ENCODE results near the gene FRY. TPM values are rescaled to one million over a fixed set of nuclear protein-coding genes. Genes with fewer than 3 reads are reported as not detected.
A peak's percentile ranks its signal among the peaks of the same experiment; 100 is the strongest.

The FRY gene
- polyA plus RNA-seq, 3 donors from 2014 or later, result 1.4 to 2.8 (median 1.4) TPM

- H3K9me3 Mint-ChIP-seq, result peaks cover 0 to 1% (median 0%) of the 10 kb centered on the region in 6 donors
- H3K4me1 Mint-ChIP-seq, result peaks cover 0 to 8% of the 10 kb centered on the region in 2 donors
- DNase-seq, result no peak
- peak overlapping the region in 1 of 6 donors; percentile 52 for H3K27ac Mint-ChIP-seq
- H3K27me3 Mint-ChIP-seq (ENCODE audit: low read depth in 3 of 3), result peaks cover 0 to 1% (median 0%) of the 10 kb centered on the region in 3 donors
- H3K36me3 Mint-ChIP-seq, result no peaks in the 10 kb centered on the region
- no peak overlapping the region for H3K4me3 Mint-ChIP-seq
Observed at GRCh38 chr13:32001769-32002168, 29.8 kb upstream of the FRY start.

GRCh38 chr13:32002873-32003272 lies 28.7 kb upstream of the FRY start:
- Mint-ChIP-seq H3K27me3 (ENCODE audit: low read depth in 3 of 3) (peaks cover 0 to 1% (median 0%) of the 10 kb centered on the region in 3 donors), H3K9me3 (peaks cover 0 to 1% (median 0%) of the 10 kb centered on the region in 6 donors), H3K36me3 (no peaks in the 10 kb centered on the region), H3K4me1 (peaks cover 0 to 8% of the 10 kb centered on the region in 2 donors), H3K27ac (no peak overlapping the region), H3K4me3 (no peak overlapping the region)
- no peak for DNase-seq

- H3K4me1 Mint-ChIP-seq, result no peaks in the 10 kb centered on the region
- peaks cover 0 to 1% (median 0%) of the 10 kb centered on the region in 6 donors for H3K9me3 Mint-ChIP-seq
- H3K27ac Mint-ChIP-seq, result no peak overlapping the region
- H3K4me3 Mint-ChIP-seq, result no peak overlapping the region
- no peaks in the 10 kb centered on the region for H3K36me3 Mint-ChIP-seq
- no peaks in the 10 kb centered on the region for H3K27me3 Mint-ChIP-seq (ENCODE audit: low read depth in 3 of 3)
- no peak for DNase-seq
Observed at GRCh38 chr13:32007494-32007893, 24.1 kb upstream of the FRY start.

GRCh38 chr13:32008518-32009175 lies 22.9 kb upstream of the FRY start:
- Mint-ChIP-seq H3K4me3 (no peak overlapping the region), H3K36me3 (no peaks in the 10 kb centered on the region), H3K27ac (peak overlapping the region in 1 of 6 donors; percentile 9), H3K4me1 (no peaks in the 10 kb centered on the region), H3K9me3 (no peaks in the 10 kb centered on the region), H3K27me3 (ENCODE audit: low read depth in 3 of 3) (no peaks in the 10 kb centered on the region)
- DNase-seq, result no peak

- H3K27me3 Mint-ChIP-seq (ENCODE audit: low read depth in 3 of 3), result no peaks in the 10 kb centered on the region
- H3K4me3 Mint-ChIP-seq, result no peak overlapping the region
- DNase-seq, result no peak
- no peaks in the 10 kb centered on the region for H3K9me3 Mint-ChIP-seq
- H3K27ac Mint-ChIP-seq, result no peak overlapping the region
- no peaks in the 10 kb centered on the region for H3K4me1 Mint-ChIP-seq
- H3K36me3 Mint-ChIP-seq, result no peaks in the 10 kb centered on the region
Observed at GRCh38 chr13:32009362-32009761, 22.2 kb upstream of the FRY start.

DNA sequence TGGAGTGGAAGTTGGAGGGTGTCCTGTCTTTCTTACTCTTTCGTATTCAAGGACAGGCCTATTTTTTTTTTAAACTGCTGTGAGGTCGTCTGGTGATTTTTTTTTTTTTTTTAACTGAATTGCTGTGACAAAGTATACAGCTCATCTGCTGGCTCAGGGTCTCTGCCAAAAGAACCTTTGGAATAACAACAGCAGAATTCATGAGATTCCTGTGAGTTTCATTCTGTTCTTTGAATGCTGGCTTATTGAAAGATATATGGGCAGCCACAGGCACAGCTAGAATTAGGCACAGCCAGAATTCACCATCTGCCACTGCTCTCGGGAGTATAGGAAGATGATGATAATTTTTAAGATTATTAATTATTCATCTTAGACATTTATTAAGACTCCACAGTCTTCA lies 21.4 kb upstream of the FRY start:
- Mint-ChIP-seq H3K36me3 (no peaks in the 10 kb centered on the region), H3K27me3 (ENCODE audit: low read depth in 3 of 3) (no peaks in the 10 kb centered on the region), H3K4me1 (no peaks in the 10 kb centered on the region), H3K27ac (no peak overlapping the region), H3K4me3 (no peak overlapping the region), H3K9me3 (no peaks in the 10 kb centered on the region)
- DNase-seq, result no peak

GRCh38 chr13:32011971-32012370 lies 19.6 kb upstream of the FRY start:
- no peaks in the 10 kb centered on the region for H3K36me3 Mint-ChIP-seq
- H3K9me3 Mint-ChIP-seq, result no peaks in the 10 kb centered on the region
- no peak overlapping the region for H3K4me3 Mint-ChIP-seq
- DNase-seq, result no peak
- H3K27ac Mint-ChIP-seq, result no peak overlapping the region
- no peaks in the 10 kb centered on the region for H3K27me3 Mint-ChIP-seq (ENCODE audit: low read depth in 3 of 3)
- H3K4me1 Mint-ChIP-seq, result no peaks in the 10 kb centered on the region

GRCh38 chr13:32013181-32013580 lies 18.4 kb upstream of the FRY start:
- Mint-ChIP-seq H3K4me3 (no peak overlapping the region), H3K27me3 (ENCODE audit: low read depth in 3 of 3) (no peaks in the 10 kb centered on the region), H3K4me1 (no peaks in the 10 kb centered on the region), H3K27ac (no peak overlapping the region), H3K9me3 (no peaks in the 10 kb centered on the region), H3K36me3 (no peaks in the 10 kb centered on the region)
- DNase-seq, result no peak

GRCh38 chr13:32016119-32016518 lies 15.5 kb upstream of the FRY start:
- Mint-ChIP-seq H3K36me3 (no peaks in the 10 kb centered on the region), H3K27me3 (ENCODE audit: low read depth in 3 of 3) (no peaks in the 10 kb centered on the region), H3K27ac (no peak overlapping the region), H3K9me3 (no peaks in the 10 kb centered on the region), H3K4me1 (no peaks in the 10 kb centered on the region), H3K4me3 (no peak overlapping the region)
- DNase-seq, result no peak

DNA sequence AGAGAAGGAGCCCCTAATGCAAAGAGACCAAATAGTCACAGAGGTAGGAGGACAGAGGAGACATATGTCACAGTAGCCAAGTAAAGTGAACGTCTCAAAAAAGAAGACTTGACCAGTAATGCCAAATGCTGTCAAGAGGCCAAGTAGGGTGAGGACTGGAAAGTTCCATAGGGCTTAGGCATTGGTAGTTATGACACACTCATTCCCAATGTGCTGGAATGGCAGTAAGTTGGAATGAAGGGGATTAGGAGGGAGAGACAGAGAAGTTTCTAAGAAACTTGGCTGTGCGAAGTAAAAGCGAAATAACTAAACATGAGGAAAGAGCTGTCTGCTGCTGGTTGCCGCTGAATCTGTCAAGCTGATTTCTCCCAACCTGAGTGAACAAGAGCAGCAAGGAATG lies 14.9 kb upstream of the FRY start:
- no peaks in the 10 kb centered on the region for H3K4me1 Mint-ChIP-seq
- no peaks in the 10 kb centered on the region for H3K36me3 Mint-ChIP-seq
- H3K9me3 Mint-ChIP-seq, result no peaks in the 10 kb centered on the region
- H3K27ac Mint-ChIP-seq, result no peak overlapping the region
- H3K4me3 Mint-ChIP-seq, result no peak overlapping the region
- DNase-seq, result no peak
- H3K27me3 Mint-ChIP-seq (ENCODE audit: low read depth in 3 of 3), result no peaks in the 10 kb centered on the region

DNA sequence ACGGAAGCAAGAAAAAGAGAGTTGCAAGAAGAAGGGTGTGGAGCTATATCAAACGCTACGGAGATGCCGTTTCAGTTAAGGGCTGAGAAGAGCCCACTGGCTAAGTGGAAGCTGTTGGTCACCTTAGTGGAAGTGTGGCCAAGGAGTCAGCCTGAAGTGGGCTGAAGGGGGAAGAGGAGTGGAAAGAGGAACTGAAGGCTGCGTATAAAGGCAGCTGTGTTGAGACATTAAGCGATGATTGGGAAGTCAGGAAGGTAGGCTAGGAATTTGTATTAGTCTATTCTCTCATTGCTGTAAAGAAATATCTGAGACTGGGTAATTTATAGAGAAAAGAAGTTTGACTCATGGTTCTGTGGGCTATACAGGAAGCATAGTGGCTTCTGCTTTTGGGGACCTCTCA lies 14.1 kb upstream of the FRY start:
- Mint-ChIP-seq H3K27me3 (ENCODE audit: low read depth in 3 of 3) (no peaks in the 10 kb centered on the region), H3K4me1 (no peaks in the 10 kb centered on the region), H3K9me3 (no peaks in the 10 kb centered on the region), H3K36me3 (no peaks in the 10 kb centered on the region), H3K4me3 (no peak overlapping the region), H3K27ac (no peak overlapping the region)
- DNase-seq, result no peak

DNA sequence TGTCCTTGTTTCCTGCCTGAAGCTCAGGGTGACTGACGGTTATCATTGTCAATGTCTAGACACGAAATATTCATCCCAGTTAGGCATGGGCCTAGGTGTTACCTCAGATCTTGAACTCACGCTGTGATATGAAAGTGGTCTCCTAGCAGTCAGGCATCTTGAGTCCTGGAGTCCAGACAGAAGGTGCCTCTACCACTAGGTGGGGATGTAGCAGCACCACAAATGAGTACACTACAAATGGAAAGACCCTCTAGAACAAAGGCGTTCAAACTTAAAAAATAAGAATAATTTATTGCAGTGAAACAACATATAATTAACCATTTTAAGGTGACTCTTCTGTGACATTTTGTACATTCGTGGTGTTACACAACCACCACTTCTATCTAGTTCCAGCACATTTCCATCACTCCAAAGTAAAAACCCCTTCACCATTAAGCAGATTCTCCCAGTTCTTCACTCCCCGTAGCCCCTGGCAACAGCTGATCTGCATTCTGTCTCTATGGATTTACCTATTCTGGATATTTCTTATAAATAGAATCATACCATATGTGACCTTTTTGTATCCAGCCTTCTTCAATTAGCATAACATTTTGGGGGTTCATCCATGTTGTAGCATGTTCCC lies 11.9 kb upstream of the FRY start:
- no peak overlapping the region for H3K27ac Mint-ChIP-seq
- no peaks in the 10 kb centered on the region for H3K4me1 Mint-ChIP-seq
- no peaks in the 10 kb centered on the region for H3K36me3 Mint-ChIP-seq
- no peaks in the 10 kb centered on the region for H3K9me3 Mint-ChIP-seq
- H3K4me3 Mint-ChIP-seq, result no peak overlapping the region
- DNase-seq, result peak; percentile 8 to 20 (median 14)
- no peaks in the 10 kb centered on the region for H3K27me3 Mint-ChIP-seq (ENCODE audit: low read depth in 3 of 3)

DNA sequence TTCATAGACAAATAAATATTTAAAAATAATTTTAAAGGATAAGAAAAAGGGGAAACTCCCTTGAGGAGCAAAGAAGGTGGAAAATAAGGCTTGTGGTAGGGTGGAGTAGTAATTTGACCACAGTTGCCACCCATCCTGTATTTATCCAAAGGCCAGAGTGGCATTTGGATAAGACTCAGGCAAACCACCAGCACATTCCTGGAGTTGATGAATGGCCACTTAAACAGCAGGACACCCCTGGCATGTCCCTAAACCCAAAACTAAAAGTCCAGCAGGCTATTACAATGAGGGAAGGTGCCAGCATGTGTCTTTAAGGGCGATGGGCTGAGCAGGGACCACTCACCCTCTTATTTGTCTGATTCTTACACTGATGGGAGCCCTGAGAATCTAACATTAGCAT lies 9.8 kb upstream of the FRY start:
- H3K36me3 Mint-ChIP-seq, result no peaks in the 10 kb centered on the region

DNA sequence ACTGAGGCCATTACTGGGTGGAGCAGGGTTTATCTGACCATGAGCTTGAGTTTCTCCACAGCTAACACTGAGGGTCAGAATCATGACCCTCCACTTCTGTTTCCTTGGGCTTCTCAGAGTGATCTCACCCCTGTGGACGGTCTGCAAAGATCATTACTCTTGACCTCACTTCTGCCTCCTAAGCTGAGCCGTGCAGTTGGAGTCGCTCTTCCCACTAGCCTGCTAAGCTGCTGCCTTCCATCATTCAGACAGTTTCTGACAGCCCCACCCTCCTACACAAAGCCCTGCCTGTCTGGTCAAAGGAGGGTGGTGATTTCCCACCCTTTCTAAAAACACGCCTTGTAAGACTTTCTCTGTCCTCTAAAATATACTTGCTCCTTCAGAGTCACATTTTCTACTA lies 9.3 kb upstream of the FRY start:
- H3K27ac Mint-ChIP-seq, result peak overlapping the region in 1 of 6 donors; percentile 1
- no peaks in the 10 kb centered on the region for H3K9me3 Mint-ChIP-seq
- DNase-seq, result no peak
- no peaks in the 10 kb centered on the region for H3K36me3 Mint-ChIP-seq
- H3K4me3 Mint-ChIP-seq, result no peak overlapping the region
- H3K27me3 Mint-ChIP-seq (ENCODE audit: low read depth in 3 of 3), result no peaks in the 10 kb centered on the region
- H3K4me1 Mint-ChIP-seq, result no peaks in the 10 kb centered on the region

More for the DNA sequence above, 9.8 kb upstream of the FRY start:
- Mint-ChIP-seq H3K4me1 (no peaks in the 10 kb centered on the region), H3K27ac (no peak overlapping the region), H3K27me3 (ENCODE audit: low read depth in 3 of 3) (no peaks in the 10 kb centered on the region), H3K9me3 (no peaks in the 10 kb centered on the region), H3K4me3 (no peak overlapping the region)
- DNase-seq, result no peak

DNA sequence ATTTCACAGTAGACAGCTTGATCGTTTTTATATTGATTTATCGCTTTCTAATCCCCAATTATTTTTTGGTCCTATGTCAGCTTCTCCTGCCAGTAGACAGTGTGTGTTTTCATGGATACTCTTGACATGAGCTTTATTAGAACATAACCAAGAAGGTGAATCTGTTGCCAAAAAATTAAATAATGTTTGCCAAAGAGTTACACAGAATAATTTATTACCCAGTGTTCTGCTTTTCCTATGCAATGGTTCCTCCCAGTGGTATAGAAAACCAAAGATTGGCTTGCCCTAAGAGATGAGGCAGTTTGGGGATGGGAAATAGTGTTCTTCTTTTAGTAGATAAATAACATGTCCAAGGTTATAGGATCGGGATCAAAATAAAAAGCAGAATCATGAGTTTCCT lies 8.5 kb upstream of the FRY start:
- H3K9me3 Mint-ChIP-seq, result no peaks in the 10 kb centered on the region
- DNase-seq, result no peak
- no peaks in the 10 kb centered on the region for H3K4me1 Mint-ChIP-seq
- no peak overlapping the region for H3K27ac Mint-ChIP-seq
- H3K36me3 Mint-ChIP-seq, result no peaks in the 10 kb centered on the region
- H3K27me3 Mint-ChIP-seq (ENCODE audit: low read depth in 3 of 3), result no peaks in the 10 kb centered on the region
- H3K4me3 Mint-ChIP-seq, result no peak overlapping the region

Measured in immature natural killer cell (primary cell).